ENCODE results near the gene KCTD17. TPM values are rescaled to one million over a fixed set of nuclear protein-coding genes. Genes with fewer than 3 reads are reported as not detected.

The KCTD17 gene
- total RNA-seq, 1 donor from 2014 or later, result 24.2 TPM

GRCh38 chr22:37092997-37093396, 41.5 kb downstream of the KCTD17 start:
- intact Hi-C loops (cut with DNase I), result no loop called here
- Histone ChIP-seq H3K9me3 (no peaks in the 10 kb centered on the region), H3K36me3 (no peaks in the 10 kb centered on the region), H3K4me1 (peaks cover 5% of the 10 kb centered on the region), H3K4me3 (no peak overlapping the region), H3K27me3 (ENCODE audit: low read depth) (peaks cover 31% of the 10 kb centered on the region), H3K27ac (no peak overlapping the region)
- no peak for ATAC-seq
- no peak for DNase-seq
- TF ChIP-seq CTCF (IDR thresholded peaks at IDR 0.05), result no peak

GRCh38 chr22:37094239-37094638, 42.7 kb downstream of the KCTD17 start:
- Histone ChIP-seq H3K27ac (no peak overlapping the region), H3K9me3 (no peaks in the 10 kb centered on the region), H3K27me3 (ENCODE audit: low read depth) (peaks cover 31% of the 10 kb centered on the region), H3K36me3 (no peaks in the 10 kb centered on the region), H3K4me3 (no peak overlapping the region), H3K4me1 (peaks cover 5% of the 10 kb centered on the region)
- no peak for TF ChIP-seq CTCF (IDR thresholded peaks at IDR 0.05)
- intact Hi-C loops (cut with DNase I), result no loop called here
- ATAC-seq, result no peak
- no peak for DNase-seq

- no peaks in the 10 kb centered on the region for H3K36me3 ChIP-seq
- no peak overlapping the region for H3K4me3 ChIP-seq
- H3K27me3 ChIP-seq (ENCODE audit: low read depth), result peaks cover 31% of the 10 kb centered on the region
- H3K27ac ChIP-seq, result no peak overlapping the region
- H3K4me1 ChIP-seq, result peaks cover 6% of the 10 kb centered on the region
- DNase-seq (no peak), ATAC-seq (no peak)
- TF ChIP-seq CTCF (IDR thresholded peaks at IDR 0.05), result no peak
- intact Hi-C loops (cut with DNase I), result no loop called here
- no peaks in the 10 kb centered on the region for H3K9me3 ChIP-seq
Observed at GRCh38 chr22:37095113-37095512, 43.6 kb downstream of the KCTD17 start.

GRCh38 chr22:37097346-37097745, 45.8 kb downstream of the KCTD17 start:
- TF ChIP-seq CTCF (IDR thresholded peaks at IDR 0.05), result no peak
- H3K36me3 ChIP-seq, result no peaks in the 10 kb centered on the region
- H3K4me1 ChIP-seq, result peaks cover 5% of the 10 kb centered on the region
- intact Hi-C loops (cut with DNase I), result no loop called here
- H3K4me3 ChIP-seq, result no peak overlapping the region
- DNase-seq (no peak), ATAC-seq (no peak)
- H3K27me3 ChIP-seq (ENCODE audit: low read depth), result peaks cover 31% of the 10 kb centered on the region
- H3K27ac ChIP-seq, result no peak overlapping the region
- H3K9me3 ChIP-seq, result no peaks in the 10 kb centered on the region

- no peaks in the 10 kb centered on the region for H3K9me3 ChIP-seq
- H3K27ac ChIP-seq, result no peak overlapping the region
- peak; percentile 79 to 87 for ATAC-seq
- H3K4me1 ChIP-seq, result peaks cover 5% of the 10 kb centered on the region
- intact Hi-C loops (cut with DNase I), result no loop called here
- peaks cover 31% of the 10 kb centered on the region for H3K27me3 ChIP-seq (ENCODE audit: low read depth)
- H3K4me3 ChIP-seq, result no peak overlapping the region
- H3K36me3 ChIP-seq, result no peaks in the 10 kb centered on the region
- TF ChIP-seq CTCF (IDR thresholded peaks at IDR 0.05), result no peak
- DNase-seq, result no peak
Observed at GRCh38 chr22:37098976-37099591, 47.5 kb downstream of the KCTD17 start.
